Fibroblast of skin of scalp (primary cell): ENCODE data around the gene RELB.
A peak's percentile ranks its signal among the peaks of the same experiment; 100 is the strongest.

Experiments
- DNase-seq: peaks from one replicate; pipeline ENCODE4 v3.0.0-alpha.2; 2013

Gene RELB

GRCh38 chr19:45061965-45062364 is 60.7 kb downstream of the RELB start:
- DNase-seq, result no peak

- DNase-seq, result no peak
Measured at GRCh38 chr19:45063851-45064801, 62.9 kb downstream of the RELB start.

- no peak for DNase-seq
Measured at GRCh38 chr19:45066921-45067661, 65.8 kb downstream of the RELB start.

- DNase-seq, result no peak
Measured at GRCh38 chr19:45068041-45068440, 66.8 kb downstream of the RELB start.

- no peak for DNase-seq
Measured at GRCh38 chr19:45069056-45069455, 67.8 kb downstream of the RELB start.

GRCh38 chr19:45070214-45070613 is 69.0 kb downstream of the RELB start:
- no peak for DNase-seq

GRCh38 chr19:45070861-45071544 is 69.7 kb downstream of the RELB start:
- no peak for DNase-seq

- DNase-seq, result no peak
Measured at GRCh38 chr19:45071545-45071938, 70.3 kb downstream of the RELB start.

- DNase-seq, result no peak
Measured at GRCh38 chr19:45071969-45072790, 70.9 kb downstream of the RELB start.

GRCh38 chr19:45074744-45075300 is 73.6 kb downstream of the RELB start:
- DNase-seq, result no peak

GRCh38 chr19:45075301-45076028 is 74.2 kb downstream of the RELB start:
- DNase-seq, result peak; percentile 35

GRCh38 chr19:45076029-45076850 is 75.0 kb downstream of the RELB start, which contains the start of gene ZNF296:
Gene ZNF296, minus strand, starts transcription at chr19:45076478. Its CDS starts 105 bp downstream, at chr19:45076373.
- peak; percentile 42 for DNase-seq

- DNase-seq, result no peak
Measured at GRCh38 chr19:45076851-45077730, 75.8 kb downstream of the RELB start.

- DNase-seq, result no peak
Measured at GRCh38 chr19:45078390-45079062, 77.3 kb downstream of the RELB start.

- DNase-seq, result peak; percentile 78
Measured at GRCh38 chr19:45079063-45079910, 78.0 kb downstream of the RELB start, which contains the start of gene GEMIN7. Gene GEMIN7, plus strand, starts transcription at chr19:45079260. Its CDS starts 10,855 bp downstream, at chr19:45090115.

- DNase-seq, result no peak
Measured at GRCh38 chr19:45079911-45080370, 78.7 kb downstream of the RELB start.

GRCh38 chr19:45082170-45082569 is 80.9 kb downstream of the RELB start:
- DNase-seq, result no peak
